Ectodermal cell (in vitro differentiated cells): ENCODE measurements around the gene PRR14.
"Not testable (repeated sequence)": the region's sequence is repeated elsewhere in the genome, so short reads cannot be mapped to it uniquely, and the experiment has no call there.

Experiments
- H3K27ac ChIP-seq: 2 replicates; pipeline ENCODE4 v1.7.0; 2013; ENCODE audit warnings: mild to moderate bottlenecking, low read depth, low read length; ENCODE audit not compliant: insufficient read depth, poor library complexity, severe bottlenecking
- H3K27me3 ChIP-seq: 2 replicates; pipeline ENCODE4 v1.7.0; 2013; ENCODE audit warnings: mild to moderate bottlenecking, low read length; ENCODE audit not compliant: insufficient read depth, control insufficient read depth, poor library complexity, severe bottlenecking
- H3K36me3 ChIP-seq: one replicate; pipeline ENCODE4 v1.7.0; 2013; ENCODE audit warnings: low read length; ENCODE audit not compliant: control insufficient read depth, insufficient read depth
- H3K4me1 ChIP-seq: one replicate; pipeline ENCODE4 v1.7.0; 2013; ENCODE audit warnings: low read length; ENCODE audit not compliant: control insufficient read depth, insufficient read depth
- H3K4me3 ChIP-seq: 2 replicates; pipeline ENCODE4 v1.7.0; 2013; ENCODE audit warnings: low read depth, low read length, control low read depth; ENCODE audit not compliant: insufficient read depth
- H3K9me3 ChIP-seq: 2 replicates; pipeline ENCODE4 v1.7.0; 2013; ENCODE audit warnings: mild to moderate bottlenecking, low read length, moderate library complexity; ENCODE audit not compliant: control insufficient read depth
- WGBS, 2 experiments: methylation state at CpG; one replicate each; pipeline ENCODE4 v1.1.7; 2013; ENCODE audit warnings: missing lambda C conversion rate in 2 of 2; 5-methylcytosine and 5-hydroxymethylcytosine counted together

Gene PRR14

DNA sequence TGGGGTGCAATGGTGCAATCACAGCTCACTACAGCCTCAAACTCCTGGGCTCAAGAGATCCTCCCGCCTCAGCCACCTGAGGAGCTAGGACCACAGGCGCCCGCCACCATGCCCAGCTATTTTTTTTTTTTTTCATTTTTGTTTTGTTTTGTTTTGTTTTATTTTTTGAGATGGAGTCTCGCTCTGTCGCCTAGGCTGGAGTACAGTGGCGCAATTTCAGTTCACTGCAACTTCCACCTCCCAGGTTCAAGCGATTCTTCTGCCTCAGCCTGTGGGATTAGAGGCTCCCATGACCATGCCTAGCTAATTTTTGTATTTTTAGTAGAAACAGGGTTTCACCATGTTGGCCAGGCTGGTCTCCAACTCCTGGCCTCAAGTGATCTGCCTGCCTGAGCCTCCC lies 18.3 kb upstream of the PRR14 start:
- H3K36me3 ChIP-seq, H3K27me3 ChIP-seq, H3K27ac ChIP-seq, H3K4me1 ChIP-seq, H3K9me3 ChIP-seq, H3K4me3 ChIP-seq: not testable (repeated sequence)
- WGBS, 2 experiments: 90 to 92% methylated on average over 5 to 7 of the region's 7 CpGs

DNA sequence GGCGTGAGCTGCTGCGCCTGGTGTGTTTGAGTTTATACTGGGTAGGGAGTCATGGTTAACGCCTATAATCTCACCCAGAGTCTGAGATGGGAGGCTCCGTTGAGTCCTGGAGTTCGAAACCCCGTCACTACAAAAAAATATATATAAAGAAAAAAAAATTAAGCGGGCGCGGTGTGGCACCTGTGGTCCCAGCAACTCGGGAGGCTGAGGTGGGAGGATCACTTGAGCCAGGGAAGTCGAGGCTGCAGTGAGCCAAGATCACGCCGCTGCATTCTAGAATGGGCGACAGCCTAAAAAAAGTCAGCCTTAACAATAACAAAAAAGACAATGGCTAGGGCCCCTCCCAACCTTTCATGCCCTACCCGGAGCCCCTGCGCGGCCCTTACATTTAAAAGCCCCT lies 17.2 kb upstream of the PRR14 start:
- Histone ChIP-seq H3K4me3 (peak overlapping the region; percentile 98), H3K27ac (peak overlapping the region; percentile 76)
- whole genome bisulfite sequencing, 2 experiments: 92 to 93% methylated on average over 17 of the region's 17 CpGs

GRCh38 chr16:30636599-30636998 lies 14.2 kb upstream of the PRR14 start:
- Histone ChIP-seq H3K36me3 (no peaks in the 10 kb centered on the region), H3K27me3 (peaks cover 6% of the 10 kb centered on the region), H3K9me3 (no peaks in the 10 kb centered on the region), H3K4me1 (no peaks in the 10 kb centered on the region), H3K27ac (no peak overlapping the region), H3K4me3 (no peak overlapping the region)
- 91 to 95% methylated on average over 7 of the region's 7 CpGs for WGBS, 2 experiments

More for the DNA sequence above, 17.2 kb upstream of the PRR14 start:
- Histone ChIP-seq H3K9me3 (no peaks in the 10 kb centered on the region), H3K4me1 (no peaks in the 10 kb centered on the region), H3K36me3 (no peaks in the 10 kb centered on the region), H3K27me3 (peaks cover 5% of the 10 kb centered on the region)

DNA sequence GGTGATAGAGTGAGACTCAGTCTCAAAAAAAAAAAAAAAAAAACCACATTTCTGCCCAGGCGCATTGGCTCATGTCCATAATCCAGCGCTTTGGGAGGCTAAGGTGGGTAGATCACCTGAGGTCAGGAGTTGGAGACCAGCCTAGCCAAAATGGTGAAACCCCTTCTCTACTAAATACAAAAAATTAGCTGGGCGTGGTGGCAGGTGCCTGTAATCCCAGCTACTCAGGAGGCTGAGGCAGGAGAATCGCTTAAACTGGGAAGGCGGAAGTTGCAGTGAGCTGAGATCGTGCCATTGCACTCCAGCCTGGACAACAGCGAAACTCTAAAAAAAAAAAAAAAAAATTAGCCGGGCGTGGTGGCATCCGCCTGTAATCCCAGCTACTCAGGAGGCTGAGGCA lies 13.6 kb upstream of the PRR14 start:
- not testable (repeated sequence) for H3K27me3 ChIP-seq, H3K36me3 ChIP-seq, H3K27ac ChIP-seq, H3K9me3 ChIP-seq, H3K4me3 ChIP-seq, H3K4me1 ChIP-seq
- WGBS, 2 experiments: 92 to 93% methylated on average over 10 of the region's 10 CpGs

- Histone ChIP-seq H3K9me3 (no peaks in the 10 kb centered on the region), H3K4me3 (no peak overlapping the region), H3K36me3 (no peaks in the 10 kb centered on the region), H3K27me3 (peaks cover 6% of the 10 kb centered on the region), H3K4me1 (no peaks in the 10 kb centered on the region), H3K27ac (no peak overlapping the region)
- WGBS, 2 experiments: 38% methylated on average over 1 of the region's 1 CpG; no CpG with 5 or more reads in 1 of the 2 experiments
Measured at GRCh38 chr16:30637944-30638343, 12.8 kb upstream of the PRR14 start.

GRCh38 chr16:30641378-30641982 lies 9.3 kb upstream of the PRR14 start:
- WGBS, 2 experiments: 75 to 86% methylated on average over 1 to 3 of the region's 3 CpGs
- Histone ChIP-seq H3K36me3 (no peaks in the 10 kb centered on the region), H3K27me3 (peaks cover 23% of the 10 kb centered on the region), H3K4me3 (no peak overlapping the region), H3K4me1 (no peaks in the 10 kb centered on the region), H3K9me3 (no peaks in the 10 kb centered on the region), H3K27ac (no peak overlapping the region)

- Histone ChIP-seq H3K36me3 (no peaks in the 10 kb centered on the region), H3K27me3 (peaks cover 28% of the 10 kb centered on the region), H3K4me3 (no peak overlapping the region), H3K4me1 (no peaks in the 10 kb centered on the region), H3K9me3 (no peaks in the 10 kb centered on the region), H3K27ac (no peak overlapping the region)
- WGBS, 2 experiments: 69 to 75% methylated on average over 4 of the region's 4 CpGs
Measured at GRCh38 chr16:30644334-30644830, 6.4 kb upstream of the PRR14 start.

DNA sequence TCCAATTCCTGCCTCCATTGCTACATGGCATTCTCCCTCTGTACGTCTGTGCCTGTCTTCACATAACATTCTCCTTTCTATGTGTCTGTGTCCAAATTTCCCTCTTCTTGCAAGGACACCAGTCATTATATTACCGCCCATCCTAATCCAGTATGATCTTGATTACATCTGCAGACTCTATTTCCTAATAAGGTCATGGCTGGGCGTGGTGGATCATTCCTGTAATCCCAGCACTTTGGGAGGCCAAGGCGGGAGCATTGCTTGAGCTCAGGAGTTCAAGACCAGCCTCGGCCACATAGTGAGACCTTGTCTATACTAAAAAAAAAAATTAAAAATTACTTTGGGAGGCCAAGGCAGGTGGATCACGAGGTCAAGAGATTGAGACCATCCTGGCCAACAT lies 5.0 kb upstream of the PRR14 start:
- H3K27me3 ChIP-seq: peaks cover 21% of the 10 kb centered on the region
- no peak overlapping the region for H3K27ac ChIP-seq
- WGBS, 2 experiments: 66 to 67% methylated on average over 6 of the region's 6 CpGs
- H3K9me3 ChIP-seq: no peaks in the 10 kb centered on the region
- no peaks in the 10 kb centered on the region for H3K36me3 ChIP-seq
- no peaks in the 10 kb centered on the region for H3K4me1 ChIP-seq
- H3K4me3 ChIP-seq: no peak overlapping the region

DNA sequence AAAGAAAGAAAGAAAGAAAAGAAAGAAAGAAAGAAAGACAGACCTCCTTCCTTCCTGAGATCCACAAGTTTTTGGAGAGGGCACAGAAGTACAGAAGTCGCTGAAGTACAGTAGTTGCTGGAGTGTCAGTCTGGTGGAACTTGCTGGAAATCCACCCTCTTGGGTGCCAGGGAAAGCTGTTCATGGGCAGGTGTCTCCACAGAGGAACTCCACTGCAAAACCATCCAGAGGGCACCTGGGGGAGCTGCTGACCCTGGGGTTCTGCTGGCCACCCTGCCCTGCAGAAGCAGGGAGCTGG lies 3.5 kb upstream of the PRR14 start:
- Histone ChIP-seq H3K27me3 (peaks cover 21% of the 10 kb centered on the region), H3K9me3 (no peaks in the 10 kb centered on the region), H3K36me3 (no peaks in the 10 kb centered on the region), H3K4me1 (peaks cover 4% of the 10 kb centered on the region), H3K4me3 (no peak overlapping the region), H3K27ac (no peak overlapping the region)
- 79 to 82% methylated on average over 1 of the region's 1 CpG for WGBS, 2 experiments

DNA sequence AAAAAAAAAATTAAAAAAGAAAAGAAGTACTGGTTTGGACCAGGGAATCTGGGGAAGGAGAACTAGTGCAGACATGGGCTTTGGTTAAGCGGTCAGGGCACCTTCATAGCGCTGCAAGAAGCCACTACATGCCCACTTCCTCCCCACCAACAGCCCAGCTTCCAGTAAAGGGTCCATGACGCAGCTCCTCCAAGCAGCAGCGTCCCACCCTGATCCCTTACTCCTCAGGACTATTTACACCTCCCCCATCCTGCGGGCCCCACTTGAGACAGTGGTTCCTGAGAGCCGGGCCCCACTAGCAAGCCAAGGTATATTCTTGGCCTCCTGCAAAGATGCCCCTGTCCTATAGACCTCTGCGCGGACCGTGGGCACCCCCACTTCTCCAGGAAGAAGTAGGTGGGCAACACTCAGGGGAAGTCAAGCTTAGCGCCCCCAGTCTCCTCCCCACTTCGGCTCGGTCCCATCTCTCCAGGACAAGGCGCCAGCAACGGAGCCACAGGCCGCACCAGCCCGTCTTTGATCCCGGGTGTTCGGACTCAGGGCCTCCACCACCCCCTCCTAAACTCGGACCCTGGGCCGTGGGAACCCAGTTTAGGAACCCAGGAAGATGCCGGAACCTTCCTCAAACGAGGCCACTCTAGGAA lies 913 bp upstream of the PRR14 start:
- no peaks in the 10 kb centered on the region for H3K36me3 ChIP-seq
- no peak overlapping the region for H3K27ac ChIP-seq
- H3K4me1 ChIP-seq: peaks cover 4% of the 10 kb centered on the region
- WGBS, 2 experiments: 86 to 87% methylated on average over 22 of the region's 22 CpGs
- H3K27me3 ChIP-seq: peaks cover 21% of the 10 kb centered on the region
- H3K9me3 ChIP-seq: no peaks in the 10 kb centered on the region
- H3K4me3 ChIP-seq: peak overlapping the region; percentile 14
